Vagina (tissue), 2 donors: Measurements from ENCODE around the gene EYS. TPM values are rescaled to one million over a fixed set of nuclear protein-coding genes. Genes with fewer than 3 reads are reported as not detected.

Source experiments
- DNase-seq, 2 donors: peaks; one replicate each; pipeline ENCODE4 v3.0.0-alpha.2; 2017; ENCODE audit errors: extremely low spot score in 2 of 2
- H3K27ac ChIP-seq: fragments of 200-600 bp; sonication (generic); one replicate; pipeline ENCODE4 v1.5.1; 2019
- H3K27me3 ChIP-seq: fragments of 200-600 bp; sonication (generic); one replicate; pipeline ENCODE4 v1.5.1; 2019
- H3K36me3 ChIP-seq, 2 donors: fragments of 200-600 bp; sonication (generic); one replicate each; pipeline ENCODE4 v1.5.1; 2017 to 2019
- H3K4me1 ChIP-seq: fragments of 200-600 bp; sonication (generic); one replicate; pipeline ENCODE4 v1.5.1; 2019
- H3K4me3 ChIP-seq, 2 donors: fragments of 200-600 bp; sonication (generic); 1 replicate in 1 of 2; 2 replicates in 1 of 2; pipeline ENCODE4 v1.5.1; 2016 to 2019
- H3K9me3 ChIP-seq: fragments of 200-600 bp; sonication (generic); one replicate; pipeline ENCODE4 v1.5.1; 2019
- CTCF ChIP-seq, 3 experiments: fragments of 450-650 bp in 2 of 3; fragments of 200-600 bp in 1 of 3; sonication (generic) in 1 of 3; IDR thresholded peaks; one replicate each; pipeline ENCODE4 v1.5.1; 2017 to 2019; ENCODE audit warnings: antibody characterized with exemption in 3 of 3, mild to moderate bottlenecking in 2 of 3, moderate library complexity in 2 of 3
- POLR2A ChIP-seq, 2 donors: fragments of 450-650 bp; IDR thresholded peaks; one replicate each; pipeline ENCODE4 v1.6.1; 2017; ENCODE audit warnings: antibody characterized with exemption in 2 of 2, mild to moderate bottlenecking in 2 of 2, moderate library complexity in 2 of 2
- POLR2AphosphoS5 ChIP-seq, 2 donors: sonication (generic); formaldehyde crosslinking; IDR thresholded peaks; one replicate each; pipeline ENCODE4 v1.9.0; 2017; ENCODE audit warnings: antibody characterized with exemption in 2 of 2, mild to moderate bottlenecking in 2 of 2, low read depth in 1 of 2; ENCODE audit not compliant: insufficient read depth in 1 of 2
- intact Hi-C: fragments of 100-400 bp; cut with DNase I; formaldehyde crosslinking; loops from one replicate; pipeline ENCODE4 v1.15.1; 2023
- total RNA-seq: library from RNA; depleted of rRNA; stranded (reverse); fragments of >200 nt; gene quantifications from one replicate; pipeline ENCODE4 v1.2.3, GENCODE V29; 2016

The EYS gene
- total RNA-seq, 1 donor from 2014 or later: not detected

- intact Hi-C loops: no loop called here
- Histone ChIP-seq H3K27me3 (no peaks in the 10 kb centered on the region), H3K4me1 (no peaks in the 10 kb centered on the region), H3K4me3 (no peak overlapping the region), H3K36me3 (no peaks in the 10 kb centered on the region), H3K9me3 (no peaks in the 10 kb centered on the region), H3K27ac (no peak overlapping the region)
- no peak for DNase-seq
- no peak for TF ChIP-seq POLR2AphosphoS5 (IDR thresholded peaks at IDR 0.05; ENCODE audit: insufficient read depth in 1 of 2, low read depth in 1 of 2)
- no peak for TF ChIP-seq CTCF (IDR thresholded peaks at IDR 0.05)
- no peak for TF ChIP-seq POLR2A (IDR thresholded peaks at IDR 0.05)
Measured at GRCh38 chr6:64217721-64218620, 1489.1 kb downstream of the EYS start.

GRCh38 chr6:64214373-64214772 is 1492.7 kb downstream of the EYS start:
- Histone ChIP-seq H3K27ac (no peak overlapping the region), H3K4me1 (no peaks in the 10 kb centered on the region), H3K9me3 (no peaks in the 10 kb centered on the region), H3K27me3 (no peaks in the 10 kb centered on the region), H3K4me3 (no peak overlapping the region), H3K36me3 (no peaks in the 10 kb centered on the region)
- TF ChIP-seq POLR2A (IDR thresholded peaks at IDR 0.05) (no peak), CTCF (IDR thresholded peaks at IDR 0.05) (no peak), POLR2AphosphoS5 (IDR thresholded peaks at IDR 0.05; ENCODE audit: insufficient read depth in 1 of 2, low read depth in 1 of 2) (no peak)
- DNase-seq: no peak
- intact Hi-C loops: no loop called here

GRCh38 chr6:64213697-64214096 is 1493.3 kb downstream of the EYS start:
- intact Hi-C loops: no loop called here
- no peak overlapping the region for H3K4me3 ChIP-seq
- no peak overlapping the region for H3K27ac ChIP-seq
- no peaks in the 10 kb centered on the region for H3K27me3 ChIP-seq
- no peaks in the 10 kb centered on the region for H3K9me3 ChIP-seq
- TF ChIP-seq CTCF (IDR thresholded peaks at IDR 0.05) (no peak), POLR2A (IDR thresholded peaks at IDR 0.05) (no peak), POLR2AphosphoS5 (IDR thresholded peaks at IDR 0.05; ENCODE audit: insufficient read depth in 1 of 2, low read depth in 1 of 2) (no peak)
- H3K4me1 ChIP-seq: no peaks in the 10 kb centered on the region
- no peak for DNase-seq
- H3K36me3 ChIP-seq: no peaks in the 10 kb centered on the region

GRCh38 chr6:64197246-64197645 is 1509.8 kb downstream of the EYS start:
- Histone ChIP-seq H3K9me3 (no peaks in the 10 kb centered on the region), H3K27ac (no peak overlapping the region), H3K27me3 (no peaks in the 10 kb centered on the region), H3K36me3 (no peaks in the 10 kb centered on the region), H3K4me3 (no peak overlapping the region), H3K4me1 (no peaks in the 10 kb centered on the region)
- TF ChIP-seq CTCF (IDR thresholded peaks at IDR 0.05) (no peak), POLR2A (IDR thresholded peaks at IDR 0.05) (no peak), POLR2AphosphoS5 (IDR thresholded peaks at IDR 0.05; ENCODE audit: insufficient read depth in 1 of 2, low read depth in 1 of 2) (no peak)
- no peak for DNase-seq
- intact Hi-C loops: no loop called here

- no peaks in the 10 kb centered on the region for H3K4me1 ChIP-seq
- H3K36me3 ChIP-seq: no peaks in the 10 kb centered on the region
- no peaks in the 10 kb centered on the region for H3K27me3 ChIP-seq
- no peak for TF ChIP-seq POLR2A (IDR thresholded peaks at IDR 0.05)
- TF ChIP-seq POLR2AphosphoS5 (IDR thresholded peaks at IDR 0.05; ENCODE audit: insufficient read depth in 1 of 2, low read depth in 1 of 2): no peak
- TF ChIP-seq CTCF (IDR thresholded peaks at IDR 0.05): no peak
- no peaks in the 10 kb centered on the region for H3K9me3 ChIP-seq
- no peak overlapping the region for H3K4me3 ChIP-seq
- no peak overlapping the region for H3K27ac ChIP-seq
- intact Hi-C loops: no loop called here
- DNase-seq: no peak
Measured at GRCh38 chr6:64186592-64186991, 1520.4 kb downstream of the EYS start.
